ENCODE measurements around the gene MED26. TPM values are rescaled to one million over a fixed set of nuclear protein-coding genes. Genes with fewer than 3 reads are reported as not detected.
A peak's percentile ranks its signal among the peaks of the same experiment; 100 is the strongest.

Gene MED26
- total and polyA plus RNA-seq, 9 of the 15 experiments (the other 6 are each of a cell fraction or from before 2014, with no cell fraction given), result 0.71 to 15.1 (median 6.2) TPM

GRCh38 chr19:16659832-16660708 lies 32.1 kb upstream of the MED26 start, which contains the start of gene SMIM7 (continued):
- TF ChIP-seq NCOA6 (IDR thresholded peaks at IDR 0.05), result no peak
- TF ChIP-seq MAFG (tag; conservative IDR thresholded peaks at IDR 0.05), result no peak
- TF ChIP-seq TRIM25 (IDR thresholded peaks at IDR 0.05; ENCODE audit: borderline replicate concordance), result no peak
- no peak for TF ChIP-seq TAF9B (IDR thresholded peaks at IDR 0.05; ENCODE audit: partially characterized antibody)
- TF ChIP-seq RBM25 (IDR thresholded peaks at IDR 0.05; ENCODE audit: low read depth, low read length, severe bottlenecking), result peak; percentile 82
- TF ChIP-seq NCOA1 (IDR thresholded peaks at IDR 0.05; ENCODE audit: low read depth), result no peak
- TF ChIP-seq STAT6 (CRISPR knock-in tag; IDR thresholded peaks at IDR 0.05), result no peak
- TF ChIP-seq, protein P1, sequence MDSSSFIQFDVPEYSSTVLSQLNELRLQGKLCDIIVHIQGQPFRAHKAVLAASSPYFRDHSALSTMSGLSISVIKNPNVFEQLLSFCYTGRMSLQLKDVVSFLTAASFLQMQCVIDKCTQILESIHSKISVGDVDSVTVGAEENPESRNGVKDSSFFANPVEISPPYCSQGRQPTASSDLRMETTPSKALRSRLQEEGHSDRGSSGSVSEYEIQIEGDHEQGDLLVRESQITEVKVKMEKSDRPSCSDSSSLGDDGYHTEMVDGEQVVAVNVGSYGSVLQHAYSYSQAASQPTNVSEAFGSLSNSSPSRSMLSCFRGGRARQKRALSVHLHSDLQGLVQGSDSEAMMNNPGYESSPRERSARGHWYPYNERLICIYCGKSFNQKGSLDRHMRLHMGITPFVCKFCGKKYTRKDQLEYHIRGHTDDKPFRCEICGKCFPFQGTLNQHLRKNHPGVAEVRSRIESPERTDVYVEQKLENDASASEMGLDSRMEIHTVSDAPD (CRISPR knock-in tag; IDR thresholded peaks at IDR 0.05), result no peak
- no peak; the same call in 1 of the 2 replicates for TF ChIP-seq JUN (IDR thresholded peaks at IDR 0.05; ENCODE audit: borderline replicate concordance, low read depth, low read length)
- no peak for TF ChIP-seq JUN (CRISPR knock-in tag; IDR thresholded peaks at IDR 0.05; ENCODE audit: borderline replicate concordance)
- TF ChIP-seq MAZ (CRISPR knock-in tag; conservative IDR thresholded peaks at IDR 0.05 in 1 of 2, IDR thresholded peaks at IDR 0.05 in 1 of 2), result peak; percentile 95 to 99
- TF ChIP-seq HNRNPK (IDR thresholded peaks at IDR 0.05; ENCODE audit: low read depth, low read length, poor library complexity, severe bottlenecking), result no peak
- peak in 1 of 2 experiments; percentile 95; a peak in 2 of 4 replicates for TF ChIP-seq KDM4B (IDR thresholded peaks at IDR 0.05; ENCODE audit: borderline replicate concordance in 2 of 2, low read depth in 1 of 2)
- no peak for TF ChIP-seq SRSF7 (optimal IDR thresholded peaks at IDR 0.05; ENCODE audit: low read depth, low read length)
- TF ChIP-seq IRF2 (CRISPR knock-in tag; IDR thresholded peaks at IDR 0.05), result no peak
- TF ChIP-seq SP2 (IDR thresholded peaks at IDR 0.05; ENCODE audit: extremely low read depth, low read depth, low read length, poor library complexity, severe bottlenecking), result peak; percentile 87
- TF ChIP-seq NCOR1 (IDR thresholded peaks at IDR 0.05), result no peak

Measured in K562 (cell line).